WI38 (cell line): ENCODE measurements around the gene LIME1.

Experiments used
- H3K4me3 ChIP-seq: 2 replicates; pipeline ENCODE4 v1.5.1; 2011; ENCODE audit warnings: low read depth, mild to moderate bottlenecking, control low read depth, low read length
- CTCF ChIP-seq: IDR thresholded peaks from 2 replicates; pipeline ENCODE4 v1.5.1; 2012; ENCODE audit warnings: low read depth, mild to moderate bottlenecking, control low read depth, low read length

The LIME1 gene

GRCh38 chr20:63734111-63734945 lies 2.1 kb upstream of the LIME1 start:
- TF ChIP-seq CTCF: no peak
- H3K4me3 ChIP-seq: no peak overlapping the region

GRCh38 chr20:63734946-63735858 lies 1.3 kb upstream of the LIME1 start:
- H3K4me3 ChIP-seq: no peak overlapping the region
- TF ChIP-seq CTCF: no peak

GRCh38 chr20:63736893-63737694 lies 630 bp downstream of the LIME1 start:
- no peak overlapping the region for H3K4me3 ChIP-seq

GRCh38 chr20:63737695-63737944 lies 1.2 kb downstream of the LIME1 start:
- H3K4me3 ChIP-seq: no peak overlapping the region
- TF ChIP-seq CTCF: no peak

More at GRCh38 chr20:63736893-63737694, 630 bp downstream of the LIME1 start:
- TF ChIP-seq CTCF: no peak

GRCh38 chr20:63737945-63738686 lies 1.7 kb downstream of the LIME1 start:
- no peak overlapping the region for H3K4me3 ChIP-seq
- no peak for TF ChIP-seq CTCF

GRCh38 chr20:63738687-63739129 lies 2.2 kb downstream of the LIME1 start:
- TF ChIP-seq CTCF: no peak
- H3K4me3 ChIP-seq: no peak overlapping the region
